Keratinocyte (primary cell): ENCODE results near the gene ZNF44. TPM values are rescaled to one million over a fixed set of nuclear protein-coding genes. Genes with fewer than 3 reads are reported as not detected.

Source experiments
- DNase-seq: peaks from one replicate; pipeline ENCODE4 v3.0.0-alpha.2; 2011; ENCODE audit warnings: low read depth, missing footprints, low spot score
- FAIRE-seq: peaks from 2 replicates; lab custom pipeline; 2011; peaks lifted over from hg19 to GRCh38; lab: Jason Lieb, UNC
- H2AFZ ChIP-seq: 2 replicates; pipeline ENCODE4 v1.6.0; 2012; ENCODE audit warnings: low read length, control low read depth, inconsistent platforms; ENCODE audit not compliant: control insufficient read depth
- H3K27ac ChIP-seq: 2 replicates; pipeline ENCODE4 v1.5.1; 2011; ENCODE audit warnings: low read length; ENCODE audit not compliant: control insufficient read depth, insufficient read depth
- H3K27me3 ChIP-seq: 3 replicates; pipeline ENCODE4 v1.6.0; 2011; ENCODE audit warnings: low read length; ENCODE audit not compliant: control insufficient read depth, insufficient read depth; ENCODE audit errors: extremely low read depth
- H3K36me3 ChIP-seq, 2 experiments: 2 replicates in 1 of 2; 3 replicates in 1 of 2; pipeline ENCODE4 v1.5.1; 2011; ENCODE audit warnings: low read length in 2 of 2, mild to moderate bottlenecking in 1 of 2; ENCODE audit not compliant: control insufficient read depth in 2 of 2, insufficient read depth in 2 of 2; ENCODE audit errors: extremely low read depth in 1 of 2
- H3K4me1 ChIP-seq: 3 replicates; pipeline ENCODE4 v1.5.1; 2011; ENCODE audit warnings: low read length; ENCODE audit not compliant: control insufficient read depth, insufficient read depth; ENCODE audit errors: extremely low read depth
- H3K4me2 ChIP-seq: 3 replicates; pipeline ENCODE4 v1.6.0; 2011; ENCODE audit warnings: low read depth, low read length; ENCODE audit not compliant: control insufficient read depth, insufficient read depth; ENCODE audit errors: extremely low read depth
- H3K4me3 ChIP-seq, 3 experiments: fragments of 200-600 bp in 1 of 3; sonication (generic) in 1 of 3; 2 replicates in 2 of 3; 3 replicates in 1 of 3; pipeline ENCODE4 v1.5.1; 2011 to 2016; ENCODE audit warnings: low read length in 3 of 3, mild to moderate bottlenecking in 3 of 3, control low read depth in 2 of 3, inconsistent platforms in 1 of 3, low read depth in 1 of 3, mixed read lengths in 1 of 3, mixed run types in 1 of 3, moderate library complexity in 1 of 3; ENCODE audit not compliant: control insufficient read depth in 2 of 3, insufficient read depth in 2 of 3; ENCODE audit errors: extremely low read depth in 1 of 3
- H3K79me2 ChIP-seq: 2 replicates; pipeline ENCODE4 v1.6.0; 2012; ENCODE audit warnings: low read length; ENCODE audit not compliant: control insufficient read depth, insufficient read depth
- H3K9ac ChIP-seq: 3 replicates; pipeline ENCODE4 v1.6.0; 2011; ENCODE audit warnings: low read length; ENCODE audit not compliant: control insufficient read depth, insufficient read depth; ENCODE audit errors: extremely low read depth
- H3K9me1 ChIP-seq: 3 replicates; pipeline ENCODE4 v1.6.0; 2011; ENCODE audit warnings: low read length; ENCODE audit not compliant: control insufficient read depth, insufficient read depth; ENCODE audit errors: extremely low read depth
- H3K9me3 ChIP-seq: 2 replicates; pipeline ENCODE4 v1.5.1; 2012; ENCODE audit warnings: low read depth, low read length; ENCODE audit not compliant: control insufficient read depth
- H4K20me1 ChIP-seq: 3 replicates; pipeline ENCODE4 v1.6.0; 2011; ENCODE audit warnings: low read length; ENCODE audit not compliant: control insufficient read depth, insufficient read depth; ENCODE audit errors: extremely low read depth
- EZH2 ChIP-seq: IDR thresholded peaks from one replicate; pipeline ENCODE4 v1.6.1; 2012; ENCODE audit warnings: inconsistent platforms, mild to moderate bottlenecking, low read length, moderate library complexity
- dilution Hi-C: fragments of 300-500 bp; cut with MboI; formaldehyde crosslinking; loops from one replicate; pipeline ENCODE4 v1.7.0; 2020; ENCODE audit warnings: low sequenced_read_pairs; ENCODE audit not compliant: extremely low pct_ligation_motif_present
- polyA plus RNA-seq, 5 experiments: library from polyadenylated mRNA; depleted of rRNA in 3 of 5; stranded (reverse) in 3 of 5; stranded (forward) in 1 of 5; unstranded in 1 of 5; fragments of >200 nt; gene quantifications; 1 replicate in 1 of 5; 2 replicates in 3 of 5; 3 replicates in 1 of 5; pipeline versions ENCODE4 v1.2.1 to v1.2.3, GENCODE V29; 2011 to 2012; ENCODE audit warnings: missing spikeins in 2 of 5, low read depth in 1 of 5, low replicate concordance in 1 of 5
- TF ChIP-seq, protein P1 (sequence below), 3 experiments: IDR thresholded peaks in 1 of 3; conservative IDR thresholded peaks in 1 of 3; optimal IDR thresholded peaks in 1 of 3; 2 replicates in 2 of 3; 3 replicates in 1 of 3; pipeline versions ENCODE3 to v1.5.1; 2011; ENCODE audit warnings: low read length in 3 of 3, mild to moderate bottlenecking in 3 of 3, moderate library complexity in 2 of 3, control low read depth in 1 of 3, inconsistent platforms in 1 of 3; ENCODE audit not compliant: insufficient read depth in 2 of 3; ENCODE audit errors: extremely low read depth in 1 of 3

The ZNF44 gene
- polyA plus RNA-seq, 1 donor (not counting 4 experiments of a cell fraction or from before 2014, with no cell fraction given): 5.2 TPM

DNA sequence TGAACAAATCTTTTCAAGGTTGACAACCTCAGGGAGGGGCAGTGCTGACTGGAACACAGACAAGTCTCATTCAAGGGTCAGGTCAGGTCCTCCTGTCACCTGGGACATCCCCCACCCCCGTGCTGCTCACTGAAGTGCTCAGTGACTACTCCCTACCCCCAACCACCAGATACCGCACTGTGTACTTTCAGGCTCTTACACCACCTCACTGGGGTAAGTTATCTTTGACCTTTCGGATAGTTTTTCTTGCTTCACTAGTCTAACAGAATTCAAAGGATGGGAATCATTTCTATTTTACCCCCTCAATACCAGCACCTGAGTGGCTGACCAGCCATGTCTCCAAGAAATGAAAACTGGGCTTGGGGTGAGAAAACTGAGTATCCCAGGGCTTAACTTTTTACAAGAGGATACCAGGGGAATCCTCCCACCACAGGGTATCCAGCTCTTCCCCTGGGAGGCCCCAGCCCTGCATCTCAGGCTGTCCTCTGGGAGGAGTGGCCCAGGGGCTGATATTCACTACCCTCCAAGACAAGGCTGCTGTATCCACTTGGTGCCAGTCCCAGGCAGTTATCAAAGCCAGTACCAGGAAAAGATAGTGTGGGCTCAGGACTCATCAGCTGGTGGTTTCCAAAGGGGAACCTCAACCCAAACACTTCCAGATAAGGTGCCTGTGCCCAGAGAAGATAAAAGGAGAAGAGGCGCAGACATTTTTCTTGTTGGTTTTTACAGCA is 36.7 kb upstream of the ZNF44 start:
- no peak for DNase-seq
- no peak for FAIRE-seq

DNA sequence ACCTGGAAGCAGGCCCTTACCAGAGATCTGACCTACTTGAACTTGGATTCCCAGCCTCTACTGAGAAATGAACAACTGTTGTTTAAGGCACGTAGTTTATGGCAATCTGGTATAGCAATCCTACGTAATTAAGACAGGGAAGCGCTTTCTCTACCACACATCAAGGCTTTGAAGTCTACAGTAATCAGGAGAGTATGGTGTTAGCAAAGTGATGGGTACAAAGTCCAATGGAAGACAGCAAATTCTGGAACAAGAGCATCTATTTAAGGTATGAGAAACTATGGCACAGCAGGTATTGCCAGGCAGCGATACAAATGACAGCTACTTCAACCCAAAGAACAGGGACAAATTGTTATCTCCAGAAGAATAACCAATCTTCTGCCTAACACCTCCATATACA is 35.7 kb upstream of the ZNF44 start:
- DNase-seq (no peak), FAIRE-seq (no peak)
- Histone ChIP-seq H3K36me3 (no peaks in the 10 kb centered on the region), H3K27ac (no peak overlapping the region), H3K27me3 (no peaks in the 10 kb centered on the region), H3K9me1 (no peaks in the 10 kb centered on the region), H3K9ac (no peak overlapping the region), H4K20me1 (no peaks in the 10 kb centered on the region), H2AFZ (no peak overlapping the region), H3K9me3 (no peaks in the 10 kb centered on the region), H3K4me3 (no peak overlapping the region), H3K4me2 (no peak overlapping the region), H3K4me1 (peaks cover 18% of the 10 kb centered on the region), H3K79me2 (peaks cover 1% of the 10 kb centered on the region)
- TF ChIP-seq EZH2: no peak
- TF ChIP-seq, protein P1, sequence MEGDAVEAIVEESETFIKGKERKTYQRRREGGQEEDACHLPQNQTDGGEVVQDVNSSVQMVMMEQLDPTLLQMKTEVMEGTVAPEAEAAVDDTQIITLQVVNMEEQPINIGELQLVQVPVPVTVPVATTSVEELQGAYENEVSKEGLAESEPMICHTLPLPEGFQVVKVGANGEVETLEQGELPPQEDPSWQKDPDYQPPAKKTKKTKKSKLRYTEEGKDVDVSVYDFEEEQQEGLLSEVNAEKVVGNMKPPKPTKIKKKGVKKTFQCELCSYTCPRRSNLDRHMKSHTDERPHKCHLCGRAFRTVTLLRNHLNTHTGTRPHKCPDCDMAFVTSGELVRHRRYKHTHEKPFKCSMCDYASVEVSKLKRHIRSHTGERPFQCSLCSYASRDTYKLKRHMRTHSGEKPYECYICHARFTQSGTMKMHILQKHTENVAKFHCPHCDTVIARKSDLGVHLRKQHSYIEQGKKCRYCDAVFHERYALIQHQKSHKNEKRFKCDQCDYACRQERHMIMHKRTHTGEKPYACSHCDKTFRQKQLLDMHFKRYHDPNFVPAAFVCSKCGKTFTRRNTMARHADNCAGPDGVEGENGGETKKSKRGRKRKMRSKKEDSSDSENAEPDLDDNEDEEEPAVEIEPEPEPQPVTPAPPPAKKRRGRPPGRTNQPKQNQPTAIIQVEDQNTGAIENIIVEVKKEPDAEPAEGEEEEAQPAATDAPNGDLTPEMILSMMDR (optimal IDR thresholded peaks at IDR 0.05 in 1 of 3, IDR thresholded peaks at IDR 0.05 in 1 of 3, conservative IDR thresholded peaks at IDR 0.05 in 1 of 3; ENCODE audit: extremely low read depth in 1 of 3, insufficient read depth in 2 of 3, low read length in 3 of 3): no peak
- dilution Hi-C loops: no loop called here

More for the DNA sequence above, 36.7 kb upstream of the ZNF44 start:
- Histone ChIP-seq H3K27ac (no peak overlapping the region), H3K27me3 (no peaks in the 10 kb centered on the region), H3K79me2 (peaks cover 1% of the 10 kb centered on the region), H3K4me2 (no peak overlapping the region), H3K4me1 (peaks cover 18% of the 10 kb centered on the region), H2AFZ (no peak overlapping the region), H3K4me3 (no peak overlapping the region), H3K9me1 (no peaks in the 10 kb centered on the region), H4K20me1 (no peaks in the 10 kb centered on the region), H3K9ac (no peak overlapping the region), H3K36me3 (no peaks in the 10 kb centered on the region), H3K9me3 (no peaks in the 10 kb centered on the region)
- TF ChIP-seq, protein P1 (optimal IDR thresholded peaks at IDR 0.05 in 1 of 3, IDR thresholded peaks at IDR 0.05 in 1 of 3, conservative IDR thresholded peaks at IDR 0.05 in 1 of 3; ENCODE audit: extremely low read depth in 1 of 3, insufficient read depth in 2 of 3, low read length in 3 of 3): no peak
- no peak for TF ChIP-seq EZH2
- dilution Hi-C loops: no loop called here
